ENCODE results near the gene BTN1A1.
A peak's percentile ranks its signal among the peaks of the same experiment; 100 is the strongest.

Gene BTN1A1

DNA sequence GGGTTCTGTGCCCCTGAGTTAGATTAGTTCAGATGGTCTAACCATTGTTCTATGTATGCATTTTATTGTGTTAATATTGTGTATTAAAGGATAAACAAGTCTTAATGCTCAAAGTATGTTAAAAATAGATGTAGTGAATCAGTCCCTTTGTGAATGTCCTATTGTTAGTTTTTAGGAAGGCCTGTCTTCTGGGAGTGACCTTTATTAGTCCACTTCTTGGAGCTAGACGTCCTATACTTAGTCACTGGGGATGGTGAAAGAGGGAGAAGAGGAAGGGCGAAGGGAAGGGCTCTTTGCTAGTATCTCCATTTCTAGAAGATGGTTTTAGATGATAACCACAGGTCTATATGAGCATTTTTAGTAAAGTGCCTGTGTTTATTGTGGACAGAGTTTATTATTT is 25.7 kb downstream of the BTN1A1 start:
- H3K9me3 ChIP-seq (ENCODE audit: control insufficient read depth, low read length), result no peaks in the 10 kb centered on the region
- H3K4me1 ChIP-seq (ENCODE audit: control insufficient read depth, insufficient read depth, low read length, poor library complexity, severe bottlenecking), result no peaks in the 10 kb centered on the region
- no peak overlapping the region for H3K4me3 ChIP-seq (ENCODE audit: extremely low read depth, insufficient read depth, low read length, poor library complexity, severe bottlenecking)
- no peak overlapping the region for H3K27ac ChIP-seq (ENCODE audit: low read depth, low read length, severe bottlenecking)
- no peaks in the 10 kb centered on the region for H3K36me3 ChIP-seq (ENCODE audit: control insufficient read depth, insufficient read depth, low read length)
- WGBS, 2 experiments (ENCODE audit: insufficient coverage in 2 of 2), result 89 to 100% methylated on average over 1 to 2 of the region's 2 CpGs

DNA sequence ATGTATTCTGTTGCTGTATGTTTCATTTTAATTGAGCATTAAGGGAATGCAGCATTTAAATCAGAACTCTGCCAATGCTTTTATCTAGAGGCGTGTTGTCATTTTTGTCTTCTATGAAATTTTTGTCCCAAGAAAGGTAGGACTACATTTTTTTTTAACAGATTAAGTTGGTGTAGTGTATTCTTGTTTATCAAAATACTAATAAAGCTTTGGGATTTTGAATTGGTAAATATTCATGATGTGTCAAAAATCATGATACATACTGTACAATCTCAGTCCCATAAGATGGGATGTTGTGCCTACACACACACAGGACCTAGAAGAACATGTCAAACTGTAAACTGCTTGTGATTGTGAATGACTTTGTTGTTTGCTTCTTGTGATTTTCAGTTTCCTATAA is 26.8 kb downstream of the BTN1A1 start:
- Histone ChIP-seq H3K9me3 (ENCODE audit: control insufficient read depth, low read length) (no peaks in the 10 kb centered on the region), H3K27ac (ENCODE audit: low read depth, low read length, severe bottlenecking) (no peak overlapping the region), H3K36me3 (ENCODE audit: control insufficient read depth, insufficient read depth, low read length) (no peaks in the 10 kb centered on the region), H3K4me1 (ENCODE audit: control insufficient read depth, insufficient read depth, low read length, poor library complexity, severe bottlenecking) (no peaks in the 10 kb centered on the region), H3K4me3 (ENCODE audit: extremely low read depth, insufficient read depth, low read length, poor library complexity, severe bottlenecking) (no peak overlapping the region)
- no CpG with 5 or more reads among the region's 1 CpG for WGBS, 2 experiments (ENCODE audit: insufficient coverage in 2 of 2)

DNA sequence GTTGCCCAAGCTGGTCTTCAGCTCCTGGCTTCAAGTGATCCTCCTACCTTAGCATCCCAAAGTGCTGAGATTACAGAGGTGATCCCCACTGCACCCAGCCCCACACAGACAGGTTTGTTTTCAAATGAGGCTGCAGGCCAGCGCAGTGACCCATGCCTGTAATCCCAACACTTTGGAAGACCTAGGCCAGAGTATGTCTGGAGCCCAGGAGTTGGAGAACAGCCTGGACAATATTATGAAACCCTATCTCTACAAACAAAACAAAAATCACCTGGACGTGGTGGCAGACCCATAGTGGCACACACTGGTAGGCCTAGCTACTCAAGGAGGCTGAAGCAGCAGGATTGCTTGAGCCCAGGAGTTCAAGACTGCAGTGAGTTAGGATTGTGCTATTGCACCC is 30.1 kb downstream of the BTN1A1 start:
- no peak overlapping the region for H3K27ac ChIP-seq (ENCODE audit: low read depth, low read length, severe bottlenecking)
- 94% methylated on average over 2 of the region's 2 CpGs for WGBS, 2 experiments (ENCODE audit: insufficient coverage in 2 of 2)
- no peaks in the 10 kb centered on the region for H3K4me1 ChIP-seq (ENCODE audit: control insufficient read depth, insufficient read depth, low read length, poor library complexity, severe bottlenecking)
- H3K36me3 ChIP-seq (ENCODE audit: control insufficient read depth, insufficient read depth, low read length), result no peaks in the 10 kb centered on the region
- H3K4me3 ChIP-seq (ENCODE audit: extremely low read depth, insufficient read depth, low read length, poor library complexity, severe bottlenecking), result no peak overlapping the region
- no peaks in the 10 kb centered on the region for H3K9me3 ChIP-seq (ENCODE audit: control insufficient read depth, low read length)

- Histone ChIP-seq H3K9me3 (ENCODE audit: control insufficient read depth, low read length) (no peaks in the 10 kb centered on the region), H3K36me3 (ENCODE audit: control insufficient read depth, insufficient read depth, low read length) (no peaks in the 10 kb centered on the region), H3K27ac (ENCODE audit: low read depth, low read length, severe bottlenecking) (no peak overlapping the region), H3K4me3 (ENCODE audit: extremely low read depth, insufficient read depth, low read length, poor library complexity, severe bottlenecking) (no peak overlapping the region), H3K4me1 (ENCODE audit: control insufficient read depth, insufficient read depth, low read length, poor library complexity, severe bottlenecking) (no peaks in the 10 kb centered on the region)
- no CpG with 5 or more reads among the region's 1 CpG for WGBS, 2 experiments (ENCODE audit: insufficient coverage in 2 of 2)
Measured at GRCh38 chr6:26531897-26532296, 31.8 kb downstream of the BTN1A1 start.

- Histone ChIP-seq H3K4me1 (ENCODE audit: control insufficient read depth, insufficient read depth, low read length, poor library complexity, severe bottlenecking) (no peaks in the 10 kb centered on the region), H3K4me3 (ENCODE audit: extremely low read depth, insufficient read depth, low read length, poor library complexity, severe bottlenecking) (peak overlapping the region; percentile 60), H3K36me3 (ENCODE audit: control insufficient read depth, insufficient read depth, low read length) (no peaks in the 10 kb centered on the region), H3K9me3 (ENCODE audit: control insufficient read depth, low read length) (no peaks in the 10 kb centered on the region), H3K27ac (ENCODE audit: low read depth, low read length, severe bottlenecking) (peak overlapping the region; percentile 37)
- WGBS, 2 experiments (ENCODE audit: insufficient coverage in 2 of 2), result 3 to 5% methylated on average over 12 to 19 of the region's 28 CpGs
Measured at GRCh38 chr6:26532699-26533531, 32.8 kb downstream of the BTN1A1 start.

DNA sequence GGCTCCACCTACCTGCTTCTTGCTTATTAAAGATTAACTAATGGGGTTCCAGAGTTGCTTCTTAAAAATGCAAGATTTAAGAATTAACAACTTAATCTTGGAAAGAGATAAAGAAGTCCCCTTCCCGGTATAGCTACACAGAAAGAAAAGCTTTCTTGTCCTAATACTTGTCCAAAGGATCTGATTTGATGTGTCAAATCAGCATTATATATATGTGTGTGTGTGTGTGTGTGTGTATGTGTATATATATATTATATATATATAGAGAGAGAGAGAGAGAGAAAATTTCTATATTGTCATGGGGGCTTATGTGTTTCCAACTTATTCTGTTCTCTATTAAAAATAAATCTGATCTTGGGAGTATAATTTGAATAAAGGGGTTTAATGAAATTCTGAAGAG is 33.4 kb downstream of the BTN1A1 start:
- H3K27ac ChIP-seq (ENCODE audit: low read depth, low read length, severe bottlenecking), result peak overlapping the region; percentile 37
- H3K4me3 ChIP-seq (ENCODE audit: extremely low read depth, insufficient read depth, low read length, poor library complexity, severe bottlenecking), result peak overlapping the region; percentile 60
- H3K4me1 ChIP-seq (ENCODE audit: control insufficient read depth, insufficient read depth, low read length, poor library complexity, severe bottlenecking), result no peaks in the 10 kb centered on the region
- H3K9me3 ChIP-seq (ENCODE audit: control insufficient read depth, low read length), result no peaks in the 10 kb centered on the region
- WGBS, 2 experiments (ENCODE audit: insufficient coverage in 2 of 2), result no CpG with 5 or more reads among the region's 1 CpG
- H3K36me3 ChIP-seq (ENCODE audit: control insufficient read depth, insufficient read depth, low read length), result no peaks in the 10 kb centered on the region

DNA sequence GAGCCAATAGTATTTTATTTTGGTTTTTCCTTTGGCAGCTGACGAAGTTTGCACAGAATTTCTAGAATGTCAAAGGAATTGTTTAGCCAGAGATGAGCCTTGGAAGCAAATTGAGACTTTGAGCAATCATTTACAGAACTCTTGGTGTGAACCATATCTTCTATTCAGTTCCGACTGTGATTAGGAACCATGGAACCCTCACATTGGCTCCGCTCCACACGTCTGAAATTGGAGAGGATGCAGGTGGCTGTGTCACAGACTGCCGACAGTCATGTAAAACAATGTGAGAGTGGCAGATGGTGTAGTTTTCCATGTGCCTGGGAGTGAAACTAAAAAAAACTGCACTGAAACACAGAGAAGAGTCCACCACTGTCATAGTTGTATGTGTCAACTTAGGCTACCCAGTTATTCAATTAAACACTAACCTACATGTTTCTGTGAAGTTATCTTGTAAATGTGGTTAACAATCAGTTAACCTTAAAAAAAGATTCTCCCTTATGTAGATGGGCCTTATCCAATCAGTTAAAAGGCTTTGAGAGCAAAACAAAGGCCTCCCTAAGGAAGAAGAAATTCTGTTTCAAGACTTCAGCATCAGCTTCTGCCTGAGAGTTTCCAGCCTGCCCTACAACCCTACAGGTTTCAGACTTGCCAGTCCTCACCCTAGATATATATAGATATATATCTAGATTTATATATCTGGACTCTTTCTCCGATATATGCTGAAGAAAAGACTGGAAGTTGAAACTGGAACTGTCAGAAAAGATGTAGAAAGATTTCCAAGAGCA is 34.8 kb downstream of the BTN1A1 start:
- no peaks in the 10 kb centered on the region for H3K9me3 ChIP-seq (ENCODE audit: control insufficient read depth, low read length)
- WGBS, 2 experiments (ENCODE audit: insufficient coverage in 2 of 2), result 91 to 94% methylated on average over 5 of the region's 6 CpGs
- H3K36me3 ChIP-seq (ENCODE audit: control insufficient read depth, insufficient read depth, low read length), result no peaks in the 10 kb centered on the region
- no peak overlapping the region for H3K4me3 ChIP-seq (ENCODE audit: extremely low read depth, insufficient read depth, low read length, poor library complexity, severe bottlenecking)
- no peaks in the 10 kb centered on the region for H3K4me1 ChIP-seq (ENCODE audit: control insufficient read depth, insufficient read depth, low read length, poor library complexity, severe bottlenecking)
- no peak overlapping the region for H3K27ac ChIP-seq (ENCODE audit: low read depth, low read length, severe bottlenecking)

- Histone ChIP-seq H3K36me3 (ENCODE audit: control insufficient read depth, insufficient read depth, low read length) (peaks cover 14% of the 10 kb centered on the region), H3K27ac (ENCODE audit: low read depth, low read length, severe bottlenecking) (peak overlapping the region; percentile 90), H3K4me3 (ENCODE audit: extremely low read depth, insufficient read depth, low read length, poor library complexity, severe bottlenecking) (peak overlapping the region; percentile 91), H3K9me3 (ENCODE audit: control insufficient read depth, low read length) (no peaks in the 10 kb centered on the region), H3K4me1 (ENCODE audit: control insufficient read depth, insufficient read depth, low read length, poor library complexity, severe bottlenecking) (no peaks in the 10 kb centered on the region)
- 18 to 27% methylated on average over 6 to 8 of the region's 12 CpGs for WGBS, 2 experiments (ENCODE audit: insufficient coverage in 2 of 2)
Measured at GRCh38 chr6:26536571-26537159, 36.6 kb downstream of the BTN1A1 start.

DNA sequence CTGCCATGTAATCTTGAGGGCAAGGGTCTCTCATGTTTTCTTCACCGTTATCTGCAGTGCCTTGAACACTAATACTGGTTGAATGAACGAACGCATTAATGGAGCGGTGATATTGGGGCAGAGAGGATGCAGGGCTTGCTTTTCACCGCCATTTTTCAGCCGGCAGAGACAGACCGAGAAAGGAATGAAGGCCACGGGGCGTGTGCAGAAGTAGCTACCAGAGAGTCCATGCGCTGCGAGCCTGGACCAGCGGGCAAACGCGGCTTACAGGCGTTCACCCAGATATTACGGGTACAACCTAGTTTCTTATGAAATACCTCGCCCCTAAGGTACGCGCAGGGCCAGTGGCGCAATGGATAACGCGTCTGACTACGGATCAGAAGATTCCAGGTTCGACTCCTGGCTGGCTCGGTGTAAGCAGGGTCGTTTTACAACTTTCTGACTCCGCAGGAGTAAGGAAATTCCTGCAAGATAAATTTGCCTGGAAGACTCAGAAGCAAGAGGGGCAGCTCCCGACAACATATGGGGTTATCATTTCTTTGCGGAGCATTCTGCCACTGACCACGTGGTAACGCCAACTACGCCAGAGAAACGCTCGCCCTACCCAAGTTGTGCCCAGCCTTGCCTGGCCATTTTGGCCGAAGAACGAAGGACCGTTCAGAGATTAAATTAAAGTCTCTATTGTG is 37.2 kb downstream of the BTN1A1 start:
- H3K36me3 ChIP-seq (ENCODE audit: control insufficient read depth, insufficient read depth, low read length), result peaks cover 17% of the 10 kb centered on the region
- no peaks in the 10 kb centered on the region for H3K9me3 ChIP-seq (ENCODE audit: control insufficient read depth, low read length)
- no peaks in the 10 kb centered on the region for H3K4me1 ChIP-seq (ENCODE audit: control insufficient read depth, insufficient read depth, low read length, poor library complexity, severe bottlenecking)
- 0 to 1% methylated on average over 34 to 36 of the region's 37 CpGs for WGBS, 2 experiments (ENCODE audit: insufficient coverage in 2 of 2)
- peak overlapping the region; percentile 91 for H3K4me3 ChIP-seq (ENCODE audit: extremely low read depth, insufficient read depth, low read length, poor library complexity, severe bottlenecking)
- peak overlapping the region; percentile 90 for H3K27ac ChIP-seq (ENCODE audit: low read depth, low read length, severe bottlenecking)

- H3K4me3 ChIP-seq (ENCODE audit: extremely low read depth, insufficient read depth, low read length, poor library complexity, severe bottlenecking), result peak within 1 kb of the TSS; percentile 91
- H3K4me1 ChIP-seq (ENCODE audit: control insufficient read depth, insufficient read depth, low read length, poor library complexity, severe bottlenecking), result no peaks in the 10 kb centered on the region
- 0% methylated on average over 38 to 39 of the region's 49 CpGs for WGBS, 2 experiments (ENCODE audit: insufficient coverage in 2 of 2)
- H3K27ac ChIP-seq (ENCODE audit: low read depth, low read length, severe bottlenecking), result peak within 1 kb of the TSS; percentile 90
- no peaks in the 10 kb centered on the region for H3K9me3 ChIP-seq (ENCODE audit: control insufficient read depth, low read length)
- H3K36me3 ChIP-seq (ENCODE audit: control insufficient read depth, insufficient read depth, low read length), result peaks cover 23% of the 10 kb centered on the region
Measured at GRCh38 chr6:26537846-26538571, 37.9 kb downstream of the BTN1A1 start, which contains the start of gene HMGN4. Gene HMGN4, plus strand, starts transcription at chr6:26538366. Its CDS starts 6,841 bp downstream, at chr6:26545207.
